Adrenal gland (tissue), 12 donors: Measurements from ENCODE around the gene KCNC1. TPM values are rescaled to one million over a fixed set of nuclear protein-coding genes. Genes with fewer than 3 reads are reported as not detected.

ENCODE experiments used
- DNase-seq, 7 donors: peaks; one replicate each; pipeline ENCODE4 v3.0.0-alpha.2; 2019 to 2020
- H3K27ac ChIP-seq, 5 donors: fragments of 200-600 bp; sonication (generic) in 4 of 5; 1 replicate in 3 of 5; 2 replicates in 2 of 5; pipeline versions ENCODE4 v1.5.1 to v1.8.0; 2016 to 2020; ENCODE audit warnings: mild to moderate bottlenecking in 1 of 5
- H3K27me3 ChIP-seq: fragments of 200-600 bp; 2 replicates; pipeline ENCODE4 v1.8.0; 2021
- H3K36me3 ChIP-seq, 2 donors: fragments of 200-600 bp; replicated peaks in 1 of 2; 1 replicate in 1 of 2; 2 replicates in 1 of 2; pipeline versions ENCODE4 v1.5.1 to v1.8.0; 2018 to 2022
- H3K4me1 ChIP-seq, 2 donors: fragments of 200-600 bp; replicated peaks in 1 of 2; 1 replicate in 1 of 2; 2 replicates in 1 of 2; pipeline versions ENCODE4 v1.5.1 to v1.8.0; 2018 to 2021
- H3K4me3 ChIP-seq, 4 donors: fragments of 200-600 bp; sonication (generic) in 3 of 4; one replicate each; pipeline ENCODE4 v1.5.1; 2016 to 2018
- H3K9me3 ChIP-seq, 3 donors: fragments of 200-600 bp; sonication (generic) in 1 of 3; replicated peaks in 1 of 3; 1 replicate in 2 of 3; 2 replicates in 1 of 3; pipeline versions ENCODE4 v1.5.1 to v1.8.0; 2016 to 2021
- CTCF ChIP-seq, 6 experiments: fragments of 450-650 bp in 4 of 6; fragments of 200-600 bp in 2 of 6; sonication (generic) in 1 of 6; IDR thresholded peaks; 1 replicate in 5 of 6; 2 replicates in 1 of 6; pipeline versions ENCODE4 v1.5.1 to v1.8.0; 2016 to 2021; ENCODE audit warnings: antibody characterized with exemption in 6 of 6, mild to moderate bottlenecking in 2 of 6, moderate library complexity in 1 of 6
- POLR2A ChIP-seq, 2 donors: fragments of 450-650 bp; IDR thresholded peaks; one replicate each; pipeline ENCODE4 v1.6.1; 2017; ENCODE audit warnings: antibody characterized with exemption in 2 of 2, mild to moderate bottlenecking in 2 of 2, moderate library complexity in 1 of 2
- WGBS, 4 donors: extraction: QIAGEN DNeasy Blood & Tissue Kit in 2 of 4; methylation state at CpG; one replicate each; pipeline versions ENCODE4 v1.1.5 to v1.1.7; 2013 to 2017; 5-methylcytosine and 5-hydroxymethylcytosine counted together
- intact Hi-C, 2 donors: fragments of 100-400 bp; cut with DNase I; formaldehyde crosslinking; loops; one replicate each; pipeline versions ENCODE4 v1.14.1 to v1.15.0; 2022 to 2023
- polyA plus RNA-seq, 3 donors: library from polyadenylated mRNA; stranded (reverse); fragments of 200-250 nt in 2 of 3; fragments of 350-450 nt in 1 of 3; fragmentation: Illumina TruSeq in 1 of 3; extraction: RNeasy Lipid Tissue Mini Kit (QIAGEN cat#74804) in 1 of 3; gene quantifications; one replicate each; pipeline ENCODE4 v1.2.3, GENCODE V29; 2013 to 2014
- total RNA-seq, 9 donors: library from RNA; depleted of rRNA in 4 of 9; stranded (reverse); fragments of >200 nt in 4 of 9; fragments of 120-200 nt in 1 of 9; fragmentation: NEBNext Ultra II Directional in 1 of 9; extraction: Animal tissue kit (Norgen Biotek cat#: 25700) in 1 of 9; gene quantifications; one replicate each; pipeline versions ENCODE4 v1.1.0 to v1.2.4, GENCODE V29; 2013 to 2023
- donor health status: healthy with polysubstance abuse.
- donor health status: Bipolar disorder and iron deficiency.
- donor health status: DM: yes; HTN: yes; CAD: no.
- donor health status: DM: no; HTN: no; CAD: no.
- donor health status: DM: no; HTN: no; CAD: no.
- donor health status: DM: yes; HTN: yes; CAD: no.

The KCNC1 gene
- total and polyA plus RNA-seq, 12 donors: 0.06 to 1.3 (median 0.55) TPM; not detected in 3

- Histone ChIP-seq H3K4me3 (no peak overlapping the region), H3K36me3 (no peaks in the 10 kb centered on the region), H3K27me3 (no peaks in the 10 kb centered on the region), H3K27ac (no peak overlapping the region), H3K4me1 (no peaks in the 10 kb centered on the region), H3K9me3 (no peaks in the 10 kb centered on the region)
- 83 to 95% (median 90%) methylated on average over 5 of the region's 5 CpGs for WGBS, 4 donors
- intact Hi-C loops: no loop called here
- no peak for DNase-seq
- no peak for TF ChIP-seq POLR2A (IDR thresholded peaks at IDR 0.05)
- TF ChIP-seq CTCF (IDR thresholded peaks at IDR 0.05): no peak
These were observed 43.8 kb downstream of the KCNC1 start for GRCh38 chr11:17778352-17778751.

- Histone ChIP-seq H3K27me3 (no peaks in the 10 kb centered on the region), H3K9me3 (no peaks in the 10 kb centered on the region), H3K36me3 (no peaks in the 10 kb centered on the region), H3K27ac (no peak overlapping the region), H3K4me1 (no peaks in the 10 kb centered on the region), H3K4me3 (no peak overlapping the region)
- no peak for TF ChIP-seq POLR2A (IDR thresholded peaks at IDR 0.05)
- no peak for TF ChIP-seq CTCF (IDR thresholded peaks at IDR 0.05)
- DNase-seq: no peak
- intact Hi-C loops: no loop called here
- WGBS, 4 donors: 92 to 95% (median 94%) methylated on average over 34 to 40 of the region's 40 CpGs
These were observed 44.6 kb downstream of the KCNC1 start for GRCh38 chr11:17778956-17779860.

- Histone ChIP-seq H3K27me3 (no peaks in the 10 kb centered on the region), H3K4me1 (no peaks in the 10 kb centered on the region), H3K36me3 (no peaks in the 10 kb centered on the region), H3K27ac (no peak overlapping the region), H3K4me3 (no peak overlapping the region), H3K9me3 (no peaks in the 10 kb centered on the region)
- intact Hi-C loops: no loop called here
- WGBS, 4 donors: 87 to 91% (median 91%) methylated on average over 8 to 14 of the region's 14 CpGs
- DNase-seq: no peak
- TF ChIP-seq POLR2A (IDR thresholded peaks at IDR 0.05) (no peak), CTCF (IDR thresholded peaks at IDR 0.05) (no peak)
These were observed 45.4 kb downstream of the KCNC1 start for GRCh38 chr11:17779861-17780594.

GRCh38 chr11:17780668-17781067, 46.1 kb downstream of the KCNC1 start:
- 88 to 94% (median 91%) methylated on average over 9 to 15 of the region's 15 CpGs for WGBS, 4 donors
- no peak for TF ChIP-seq POLR2A (IDR thresholded peaks at IDR 0.05)
- DNase-seq: no peak
- Histone ChIP-seq H3K4me3 (no peak overlapping the region), H3K27ac (no peak overlapping the region), H3K9me3 (no peaks in the 10 kb centered on the region), H3K36me3 (no peaks in the 10 kb centered on the region), H3K4me1 (no peaks in the 10 kb centered on the region), H3K27me3 (no peaks in the 10 kb centered on the region)
- intact Hi-C loops: no loop called here
